ENCODE measurements around the gene PCDHB13. TPM values are rescaled to one million over a fixed set of nuclear protein-coding genes. Genes with fewer than 3 reads are reported as not detected.
"Not testable (repeated sequence)": the region's sequence is repeated elsewhere in the genome, so short reads cannot be mapped to it uniquely, and the experiment has no call there.

Gene PCDHB13
- polyA plus RNA-seq, 4 donors: 5.6 to 6.8 (median 6.3) TPM

- not testable (repeated sequence) for DNase-seq (ENCODE audit: low read depth in 4 of 4, low spot score in 3 of 4)
Measured at GRCh38 chr5:141201126-141201525, 12.6 kb upstream of the PCDHB13 start.

GRCh38 chr5:141201646-141202045, 12.1 kb upstream of the PCDHB13 start:
- DNase-seq (ENCODE audit: low read depth in 4 of 4, low spot score in 3 of 4): not testable (repeated sequence)

GRCh38 chr5:141208478-141208877, 5.2 kb upstream of the PCDHB13 start, which contains the start of gene PCDHB12:
PCDHB12 (plus strand) TSS chr5:141208719; CDS start chr5:141208908, 189 bp downstream.
- DNase-seq (ENCODE audit: low read depth in 4 of 4, low spot score in 3 of 4): no peak

GRCh38 chr5:141210281-141210680, 3.4 kb upstream of the PCDHB13 start:
- DNase-seq (ENCODE audit: low read depth in 4 of 4, low spot score in 3 of 4): not testable (repeated sequence)

- DNase-seq (ENCODE audit: low read depth in 4 of 4, low spot score in 3 of 4): not testable (repeated sequence)
Measured at GRCh38 chr5:141210849-141211248, 2.9 kb upstream of the PCDHB13 start.

- DNase-seq (ENCODE audit: low read depth in 4 of 4, low spot score in 3 of 4): not testable (repeated sequence)
Measured at GRCh38 chr5:141214583-141214982, 864 bp downstream of the PCDHB13 start.

- not testable (repeated sequence) for DNase-seq (ENCODE audit: low read depth in 4 of 4, low spot score in 3 of 4)
Measured at GRCh38 chr5:141215504-141215903, 1.8 kb downstream of the PCDHB13 start.

GRCh38 chr5:141216035-141216434, 2.3 kb downstream of the PCDHB13 start:
- DNase-seq (ENCODE audit: low read depth in 4 of 4, low spot score in 3 of 4): not testable (repeated sequence)

GRCh38 chr5:141223112-141223783, 9.5 kb downstream of the PCDHB13 start, which contains the start of gene PCDHB14:
PCDHB14 (plus strand) TSS chr5:141223343; CDS start chr5:141223506, 163 bp downstream.
- no peak for DNase-seq (ENCODE audit: low read depth in 4 of 4, low spot score in 3 of 4)

- DNase-seq (ENCODE audit: low read depth in 4 of 4, low spot score in 3 of 4): not testable (repeated sequence)
Measured at GRCh38 chr5:141224844-141225243, 11.1 kb downstream of the PCDHB13 start.

- not testable (repeated sequence) for DNase-seq (ENCODE audit: low read depth in 4 of 4, low spot score in 3 of 4)
Measured at GRCh38 chr5:141225421-141225820, 11.7 kb downstream of the PCDHB13 start.

- no peak for DNase-seq (ENCODE audit: low read depth in 4 of 4, low spot score in 3 of 4)
Measured at GRCh38 chr5:141234109-141234667, 20.5 kb downstream of the PCDHB13 start.

GRCh38 chr5:141235922-141236321, 22.2 kb downstream of the PCDHB13 start:
- not testable (repeated sequence) for DNase-seq (ENCODE audit: low read depth in 4 of 4, low spot score in 3 of 4)

GRCh38 chr5:141236516-141237313, 23.0 kb downstream of the PCDHB13 start:
- DNase-seq (ENCODE audit: low read depth in 4 of 4, low spot score in 3 of 4): no peak

- no peak for DNase-seq (ENCODE audit: low read depth in 4 of 4, low spot score in 3 of 4)
Measured at GRCh38 chr5:141241496-141241895, 27.8 kb downstream of the PCDHB13 start.

GRCh38 chr5:141245250-141245717, 31.6 kb downstream of the PCDHB13 start, which contains the start of gene PCDHB15:
PCDHB15 (plus strand) TSS chr5:141245395; CDS start chr5:141245579, 184 bp downstream.
- peak in 1 of 4 donors; percentile 16 for DNase-seq (ENCODE audit: low read depth in 4 of 4, low spot score in 3 of 4)

GRCh38 chr5:141246971-141247370, 33.3 kb downstream of the PCDHB13 start:
- DNase-seq (ENCODE audit: low read depth in 4 of 4, low spot score in 3 of 4): not testable (repeated sequence)

GRCh38 chr5:141247434-141247833, 33.7 kb downstream of the PCDHB13 start:
- not testable (repeated sequence) for DNase-seq (ENCODE audit: low read depth in 4 of 4, low spot score in 3 of 4)

- DNase-seq (ENCODE audit: low read depth in 4 of 4, low spot score in 3 of 4): no peak
Measured at GRCh38 chr5:141250576-141250975, 36.9 kb downstream of the PCDHB13 start.

GRCh38 chr5:141258464-141258863, 44.7 kb downstream of the PCDHB13 start:
- DNase-seq (ENCODE audit: low read depth in 4 of 4, low spot score in 3 of 4): no peak

- no peak for DNase-seq (ENCODE audit: low read depth in 4 of 4, low spot score in 3 of 4)
Measured at GRCh38 chr5:141258948-141259347, 45.2 kb downstream of the PCDHB13 start.

Measured in right renal pelvis (tissue), 4 donors.